ENCODE data around the gene AUTS2. TPM values are rescaled to one million over a fixed set of nuclear protein-coding genes. Genes with fewer than 3 reads are reported as not detected.

The AUTS2 gene
- total RNA-seq, 4 donors from 2014 or later = 29.8 to 114 (median 59.4) TPM

DNA sequence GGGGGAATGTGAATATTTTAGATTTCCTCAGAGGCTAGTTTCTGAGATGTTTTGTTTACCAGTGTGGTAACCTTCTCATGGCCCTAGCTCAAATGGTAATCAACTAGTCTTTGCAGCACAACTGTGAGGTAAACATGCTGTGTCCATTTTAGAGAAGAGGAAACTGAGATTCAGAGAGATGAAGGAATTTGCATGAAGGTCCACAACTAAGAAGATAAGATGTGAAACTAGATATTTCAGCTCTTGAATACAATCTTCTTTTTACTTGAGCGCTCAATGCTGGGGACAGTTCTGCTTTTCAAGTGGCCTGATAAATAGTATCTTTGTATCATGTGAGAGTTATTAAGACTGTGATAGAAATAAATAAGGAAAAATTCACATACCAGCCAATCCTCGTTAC lies 245.4 kb downstream of the AUTS2 start:
- H3K9me3 ChIP-seq = no peaks in the 10 kb centered on the region
- TF ChIP-seq POLR2A (IDR thresholded peaks at IDR 0.05) (no peak), EP300 (IDR thresholded peaks at IDR 0.05; ENCODE audit: low read depth) (no peak), POLR2AphosphoS5 (IDR thresholded peaks at IDR 0.05) (no peak)
- TF ChIP-seq, protein P1, sequence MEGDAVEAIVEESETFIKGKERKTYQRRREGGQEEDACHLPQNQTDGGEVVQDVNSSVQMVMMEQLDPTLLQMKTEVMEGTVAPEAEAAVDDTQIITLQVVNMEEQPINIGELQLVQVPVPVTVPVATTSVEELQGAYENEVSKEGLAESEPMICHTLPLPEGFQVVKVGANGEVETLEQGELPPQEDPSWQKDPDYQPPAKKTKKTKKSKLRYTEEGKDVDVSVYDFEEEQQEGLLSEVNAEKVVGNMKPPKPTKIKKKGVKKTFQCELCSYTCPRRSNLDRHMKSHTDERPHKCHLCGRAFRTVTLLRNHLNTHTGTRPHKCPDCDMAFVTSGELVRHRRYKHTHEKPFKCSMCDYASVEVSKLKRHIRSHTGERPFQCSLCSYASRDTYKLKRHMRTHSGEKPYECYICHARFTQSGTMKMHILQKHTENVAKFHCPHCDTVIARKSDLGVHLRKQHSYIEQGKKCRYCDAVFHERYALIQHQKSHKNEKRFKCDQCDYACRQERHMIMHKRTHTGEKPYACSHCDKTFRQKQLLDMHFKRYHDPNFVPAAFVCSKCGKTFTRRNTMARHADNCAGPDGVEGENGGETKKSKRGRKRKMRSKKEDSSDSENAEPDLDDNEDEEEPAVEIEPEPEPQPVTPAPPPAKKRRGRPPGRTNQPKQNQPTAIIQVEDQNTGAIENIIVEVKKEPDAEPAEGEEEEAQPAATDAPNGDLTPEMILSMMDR (IDR thresholded peaks at IDR 0.05) = no peak
- H3K4me1 ChIP-seq = peaks cover 0 to 4% (median 0%) of the 10 kb centered on the region in 4 donors
- in situ Hi-C loops (cut with MboI; ENCODE audit: low pct_ligation_motif_present in 1 of 4, low pct_unique_long_range_greater_than_20kb in 1 of 4, low sequenced_read_pairs in 3 of 4) (no loop called here), intact Hi-C loops (cut with DNase I; ENCODE audit: low total_unique reads) (no loop called here)
- no peaks in the 10 kb centered on the region for H3K27me3 ChIP-seq
- 54 to 63% methylated on average over 2 of the region's 2 CpGs for WGBS, 2 donors (ENCODE audit: low coverage in 1 of 2)
- no peak for DNase-seq
- H3K4me3 ChIP-seq = no peak overlapping the region
- H3K27ac ChIP-seq = no peak overlapping the region
- H3K36me3 ChIP-seq = no peaks in the 10 kb centered on the region

DNA sequence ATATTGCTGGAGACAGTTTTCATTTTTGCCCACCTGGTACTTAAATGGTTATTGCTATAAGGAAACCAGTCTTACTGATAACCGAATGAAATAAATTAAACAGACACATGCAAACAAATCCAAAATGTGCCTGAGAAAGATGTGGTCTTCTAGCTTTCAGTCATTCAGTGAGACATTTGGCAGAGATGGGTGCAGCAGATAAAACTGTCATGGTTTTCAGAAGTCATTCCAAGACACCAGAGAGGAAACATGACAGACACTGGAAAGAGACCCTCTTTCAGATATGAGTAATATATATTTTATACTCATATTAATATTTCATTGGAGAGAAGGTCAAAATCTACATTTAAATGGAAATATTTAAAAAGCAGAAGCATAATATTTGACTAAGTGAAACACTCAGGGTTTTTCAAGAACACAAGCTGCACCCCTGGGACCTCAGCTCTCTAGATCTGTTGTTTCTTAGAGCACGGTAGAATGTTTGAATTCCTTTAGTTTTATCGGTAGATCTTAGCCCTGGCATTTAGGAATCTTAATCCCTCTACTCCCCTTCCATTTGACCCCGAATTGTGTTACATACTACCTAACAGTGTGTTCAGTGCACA lies 246.1 kb downstream of the AUTS2 start:
- H3K9me3 ChIP-seq = no peaks in the 10 kb centered on the region
- intact Hi-C loops (cut with DNase I; ENCODE audit: low total_unique reads) = no loop called here
- in situ Hi-C loops (cut with MboI; ENCODE audit: low pct_ligation_motif_present in 1 of 4, low pct_unique_long_range_greater_than_20kb in 1 of 4, low sequenced_read_pairs in 3 of 4) = no loop called here
- H3K36me3 ChIP-seq = no peaks in the 10 kb centered on the region
- H3K27ac ChIP-seq = no peak overlapping the region
- TF ChIP-seq, protein P1 (IDR thresholded peaks at IDR 0.05) = no peak
- no peak for TF ChIP-seq POLR2A (IDR thresholded peaks at IDR 0.05)
- no peak for TF ChIP-seq POLR2AphosphoS5 (IDR thresholded peaks at IDR 0.05)
- TF ChIP-seq EP300 (IDR thresholded peaks at IDR 0.05; ENCODE audit: low read depth) = no peak
- peaks cover 0 to 4% (median 0%) of the 10 kb centered on the region in 4 donors for H3K4me1 ChIP-seq
- H3K27me3 ChIP-seq = no peaks in the 10 kb centered on the region
- WGBS, 2 donors (ENCODE audit: low coverage in 1 of 2) = 50 to 52% methylated on average over 4 of the region's 4 CpGs
- H3K4me3 ChIP-seq = no peak overlapping the region
- no peak for DNase-seq

DNA sequence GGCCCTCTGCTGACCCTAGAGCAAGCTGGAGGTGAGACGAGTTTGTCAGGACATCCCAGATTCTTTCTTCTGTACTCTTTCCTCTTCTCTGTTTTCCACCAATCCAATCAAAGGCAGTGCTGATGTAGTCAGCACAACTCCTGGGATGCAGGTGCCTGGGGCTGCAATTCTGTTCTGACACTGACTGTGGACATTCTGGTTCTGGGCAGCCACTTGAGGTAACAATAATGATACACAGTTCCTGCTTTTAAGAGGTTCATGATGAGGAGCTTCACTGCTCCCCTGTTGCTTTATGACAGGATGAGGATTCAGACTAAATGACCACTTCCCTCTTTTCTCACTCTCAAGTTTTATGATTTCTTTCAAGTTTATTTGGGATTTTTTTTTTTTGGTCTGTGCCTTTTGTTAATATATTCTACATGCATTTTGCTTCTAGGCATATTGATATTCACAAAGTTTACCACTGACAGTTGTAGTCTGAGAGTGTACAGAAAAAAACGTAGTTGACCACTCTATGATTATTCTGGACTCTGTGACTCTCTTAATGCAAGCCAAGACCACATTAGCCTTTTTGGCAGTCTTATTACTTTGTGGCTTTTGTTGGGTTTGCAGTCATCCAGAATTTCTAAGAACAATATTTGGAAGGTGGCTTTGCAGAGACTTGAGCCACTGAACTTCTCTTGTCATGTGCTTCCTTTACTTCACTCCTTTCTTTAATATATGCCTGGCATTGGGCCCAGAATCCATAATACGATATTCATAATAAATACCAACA lies 247.6 kb downstream of the AUTS2 start:
- H3K9me3 ChIP-seq = no peaks in the 10 kb centered on the region
- no peak for TF ChIP-seq EP300 (IDR thresholded peaks at IDR 0.05; ENCODE audit: low read depth)
- TF ChIP-seq POLR2AphosphoS5 (IDR thresholded peaks at IDR 0.05) = no peak
- no peak for TF ChIP-seq POLR2A (IDR thresholded peaks at IDR 0.05)
- TF ChIP-seq, protein P1 (IDR thresholded peaks at IDR 0.05) = no peak
- DNase-seq = no peak
- H3K27ac ChIP-seq = no peak overlapping the region
- 55% methylated on average over 2 to 3 of the region's 3 CpGs for WGBS, 2 donors (ENCODE audit: low coverage in 1 of 2)
- no peaks in the 10 kb centered on the region for H3K27me3 ChIP-seq
- H3K4me1 ChIP-seq = peaks cover 0 to 4% (median 0%) of the 10 kb centered on the region in 4 donors
- in situ Hi-C loops (cut with MboI; ENCODE audit: low pct_ligation_motif_present in 1 of 4, low pct_unique_long_range_greater_than_20kb in 1 of 4, low sequenced_read_pairs in 3 of 4) (no loop called here), intact Hi-C loops (cut with DNase I; ENCODE audit: low total_unique reads) (no loop called here)
- no peak overlapping the region for H3K4me3 ChIP-seq
- H3K36me3 ChIP-seq = no peaks in the 10 kb centered on the region

DNA sequence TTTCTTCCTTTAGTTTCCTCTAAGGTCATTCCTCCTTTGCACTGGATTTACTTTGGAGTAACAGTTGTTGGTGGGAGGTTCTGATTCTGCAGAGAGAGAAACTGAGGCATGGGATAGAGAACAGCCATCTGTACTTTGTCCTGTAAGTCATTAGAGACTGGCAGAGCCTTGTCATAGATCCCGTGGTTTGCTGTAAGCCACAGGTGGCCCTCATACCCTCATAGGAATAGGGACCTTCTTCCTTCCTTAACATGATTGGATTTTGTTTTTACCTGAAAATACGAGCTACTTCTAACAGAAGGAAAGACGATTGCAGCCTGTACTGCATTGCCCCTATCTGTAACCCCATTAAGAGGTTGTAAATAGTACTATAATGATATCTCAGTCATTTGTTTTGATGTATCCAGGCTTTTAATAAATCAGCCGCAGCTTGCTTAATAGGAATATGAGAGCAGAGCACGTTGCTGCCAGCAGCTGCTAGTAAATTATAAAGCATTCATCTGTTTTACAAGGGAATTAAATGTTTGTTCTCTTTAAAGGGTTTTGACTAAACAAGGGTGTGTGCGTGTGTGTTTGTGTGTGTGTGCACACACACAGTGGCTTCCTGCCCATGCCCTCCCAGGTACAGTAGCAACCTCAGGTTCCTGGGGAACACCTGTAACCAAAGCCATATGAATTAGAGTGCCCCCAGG lies 249.8 kb downstream of the AUTS2 start:
- intact Hi-C loops (cut with DNase I; ENCODE audit: low total_unique reads) = no loop called here
- Histone ChIP-seq H3K4me3 (no peak overlapping the region), H3K27me3 (no peaks in the 10 kb centered on the region), H3K9me3 (no peaks in the 10 kb centered on the region), H3K27ac (no peak overlapping the region), H3K36me3 (no peaks in the 10 kb centered on the region), H3K4me1 (peaks cover 0 to 4% (median 0%) of the 10 kb centered on the region in 4 donors)
- TF ChIP-seq POLR2AphosphoS5 (IDR thresholded peaks at IDR 0.05) = no peak
- 26 to 32% methylated on average over 6 of the region's 6 CpGs for WGBS, 2 donors (ENCODE audit: low coverage in 1 of 2)
- no peak for DNase-seq
- in situ Hi-C loops (cut with MboI; ENCODE audit: low pct_ligation_motif_present in 1 of 4, low pct_unique_long_range_greater_than_20kb in 1 of 4, low sequenced_read_pairs in 3 of 4) = no loop called here
